GM11168 (cell line): Measurements from ENCODE around the gene SFXN1.

Experiments used
- in situ Hi-C: fragments of 300-500 bp; cut with MboI; formaldehyde crosslinking; loops from one replicate; pipeline ENCODE4 v1.12.0; 2022; ENCODE audit warnings: low sequenced_read_pairs; ENCODE audit not compliant: unreplicated experiment

The SFXN1 gene

DNA sequence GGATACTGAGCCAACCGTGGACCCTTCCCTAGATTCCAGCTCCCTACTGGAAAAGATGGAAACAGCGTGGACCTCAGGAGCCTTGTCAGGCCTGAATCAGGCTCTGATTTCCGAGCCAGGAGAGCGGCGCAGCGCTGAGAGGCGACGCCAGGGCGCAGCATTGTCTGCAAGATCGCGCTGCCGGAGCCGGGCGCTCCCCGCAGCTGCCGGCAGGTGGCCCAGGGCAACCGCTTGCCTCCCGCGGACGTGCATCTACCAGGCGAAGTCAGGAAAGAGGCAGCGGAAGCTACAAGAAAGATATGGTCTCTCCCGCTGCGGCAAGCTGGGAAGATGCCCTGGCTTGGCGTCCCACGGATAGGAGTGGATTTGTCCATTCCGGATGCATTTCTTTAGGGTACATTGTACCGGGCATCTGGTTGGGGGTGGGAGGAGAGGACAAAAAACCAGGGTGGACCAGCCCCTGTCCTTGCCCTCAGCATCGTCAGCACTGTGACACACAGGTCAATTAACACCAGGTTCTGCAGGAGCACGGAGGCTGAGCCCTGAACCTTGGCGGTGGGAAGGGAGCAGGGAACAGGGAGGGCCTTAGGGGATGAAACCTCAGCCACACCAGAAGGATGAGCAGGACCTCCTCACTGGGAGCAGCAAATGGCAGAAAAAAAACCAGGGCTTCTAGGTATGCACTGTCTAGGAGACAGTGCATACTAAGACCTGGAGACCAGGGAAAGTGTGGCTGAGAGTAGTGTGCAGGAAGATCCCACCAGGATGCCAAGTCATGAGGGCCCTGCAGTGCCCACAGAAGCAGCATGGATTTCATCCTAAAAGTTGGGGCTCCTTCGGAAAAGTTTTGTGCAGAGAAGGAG is 55.9 kb downstream of the SFXN1 start:
- in situ Hi-C loops: loop anchor here (10.0 kb wide), 1 partner anchor 170 kb away; no protein-coding TSS in a partner anchor

DNA sequence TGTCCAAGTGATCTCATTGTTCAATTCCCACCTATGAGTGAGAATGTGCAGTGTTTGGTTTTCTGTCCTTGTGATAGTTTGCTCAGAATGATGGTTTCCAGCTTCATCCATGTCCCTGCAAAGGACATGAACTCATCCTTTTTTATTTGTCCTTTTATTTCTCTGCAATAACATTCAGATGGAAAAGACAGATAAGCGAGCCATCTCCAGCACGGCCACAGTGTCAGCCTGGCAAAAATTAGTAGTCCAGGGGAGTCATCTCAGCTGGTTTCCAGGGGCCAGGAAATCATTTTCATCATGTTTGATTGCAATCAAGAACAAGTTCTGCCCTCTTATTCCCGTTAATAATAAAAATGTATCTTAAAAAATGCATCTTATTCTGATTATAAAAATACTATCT is 57.0 kb downstream of the SFXN1 start:
- in situ Hi-C loops: loop anchor here (10.0 kb wide), 1 partner anchor 169 kb away; no protein-coding TSS in a partner anchor

DNA sequence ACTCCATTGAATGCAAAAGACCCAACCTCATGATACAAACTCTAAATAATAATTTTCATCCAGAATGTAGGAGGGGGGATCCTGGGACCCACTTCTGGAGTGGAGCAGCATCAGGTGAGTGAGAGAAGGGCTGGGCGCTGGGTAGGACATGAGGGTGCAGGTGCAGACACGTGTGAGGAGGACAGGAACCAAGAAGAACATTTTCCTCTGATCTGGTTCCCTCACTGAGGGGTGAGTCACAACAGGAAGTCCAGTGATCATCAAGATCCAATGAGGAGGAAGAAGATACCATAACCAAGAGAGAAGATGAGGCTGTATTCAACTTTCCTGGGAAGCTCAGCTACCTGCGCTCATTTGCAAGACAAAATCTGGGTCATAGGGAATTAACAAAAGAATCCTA is 57.4 kb downstream of the SFXN1 start:
- in situ Hi-C loops: loop anchor here (10.0 kb wide), 1 partner anchor 169 kb away; no protein-coding TSS in a partner anchor

DNA sequence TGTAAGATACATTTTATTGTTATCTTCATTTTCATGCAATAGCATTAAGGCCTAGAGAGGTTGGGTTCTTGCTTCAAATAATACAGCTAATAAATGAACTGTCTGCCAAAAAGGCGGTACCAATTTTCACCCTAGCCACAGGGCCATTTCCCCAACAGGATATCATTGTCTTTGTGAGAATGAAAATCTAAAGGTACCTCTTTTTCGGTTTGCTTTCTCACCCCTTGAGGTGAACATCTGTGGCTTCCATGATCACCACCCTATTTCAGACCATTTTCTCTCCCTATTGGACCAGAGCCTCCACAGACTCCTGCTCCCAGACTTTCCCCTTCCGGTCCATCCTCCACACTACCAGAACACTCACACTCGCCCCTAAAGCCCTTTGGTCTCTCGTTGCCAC is 60.2 kb downstream of the SFXN1 start:
- in situ Hi-C loops: loop anchor here (10.0 kb wide), 1 partner anchor 166 kb away; no protein-coding TSS in a partner anchor

DNA sequence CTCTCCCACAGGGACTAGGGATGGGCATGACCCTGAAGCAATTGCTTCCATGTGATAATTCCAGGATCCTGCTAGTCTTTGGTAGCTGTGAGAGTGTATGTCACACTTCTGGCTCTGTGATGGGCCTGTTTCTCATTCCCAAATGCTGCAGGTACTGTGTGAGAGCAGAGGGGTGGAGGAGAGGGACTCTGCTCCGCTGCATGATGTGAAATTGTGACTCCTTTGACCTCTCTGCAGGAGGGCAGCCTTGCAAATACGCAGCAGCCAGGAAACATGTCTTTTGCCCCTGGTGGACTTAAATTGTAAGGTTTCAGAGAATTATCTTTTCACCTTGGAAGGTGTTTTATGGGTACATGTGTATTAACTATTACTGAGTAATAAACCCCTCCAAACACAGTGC is 61.6 kb downstream of the SFXN1 start:
- in situ Hi-C loops: loop anchor here (10.0 kb wide), 1 partner anchor 165 kb away; no protein-coding TSS in a partner anchor

DNA sequence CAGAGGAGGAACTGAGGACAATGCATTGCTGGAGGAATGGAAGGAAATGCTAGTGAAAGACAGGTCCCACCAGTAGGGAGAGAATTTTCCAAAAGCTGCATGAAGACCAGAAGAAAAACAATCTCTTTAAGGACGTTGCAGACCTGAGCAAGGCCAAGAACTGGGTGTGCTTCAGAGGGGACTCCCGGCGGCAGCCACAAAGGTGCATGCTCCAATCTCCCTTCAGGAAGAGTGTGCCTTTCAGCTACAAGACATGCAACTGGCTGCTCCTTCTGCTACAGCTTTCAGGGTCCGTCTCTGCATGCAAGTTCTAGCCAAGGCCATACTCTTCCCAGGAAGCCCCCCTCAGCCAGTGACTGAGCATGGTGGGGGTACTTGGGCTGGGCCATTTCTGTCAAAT is 62.9 kb downstream of the SFXN1 start:
- in situ Hi-C loops: no loop called here

DNA sequence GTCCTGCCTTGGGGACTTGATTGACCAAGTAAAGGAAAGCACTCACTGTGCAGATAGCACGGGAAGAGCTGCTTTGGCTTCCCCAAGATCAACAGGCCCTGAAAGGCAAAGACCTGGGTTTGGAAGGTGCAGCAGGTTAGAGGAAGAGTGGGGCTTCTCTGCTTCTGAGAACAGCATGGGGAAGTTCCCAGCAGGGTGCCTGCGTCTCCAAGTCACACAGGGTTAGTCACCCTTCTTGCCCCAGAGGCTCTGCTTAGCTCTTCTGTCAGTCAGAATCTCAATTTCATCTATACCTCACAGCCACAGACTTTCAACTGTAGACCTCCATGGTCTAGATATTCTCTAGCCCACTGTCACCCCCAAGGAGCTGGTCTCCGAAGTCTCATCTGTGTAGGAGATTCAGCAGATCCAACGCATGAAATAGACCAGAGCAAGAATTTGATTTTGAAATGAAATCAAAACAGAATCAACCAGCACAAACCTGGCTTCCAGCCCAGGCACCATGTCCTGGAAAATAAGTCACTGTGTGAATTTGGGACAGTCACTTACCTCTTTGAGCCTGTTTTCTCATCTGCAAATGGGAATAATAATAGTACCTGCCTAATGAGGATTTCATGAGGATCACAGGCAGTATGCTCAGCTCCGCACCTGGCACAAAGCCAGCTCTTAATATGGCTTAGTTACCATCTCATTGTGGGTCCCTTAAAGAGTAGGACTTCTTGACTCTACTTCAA is 64.0 kb downstream of the SFXN1 start:
- in situ Hi-C loops: no loop called here

DNA sequence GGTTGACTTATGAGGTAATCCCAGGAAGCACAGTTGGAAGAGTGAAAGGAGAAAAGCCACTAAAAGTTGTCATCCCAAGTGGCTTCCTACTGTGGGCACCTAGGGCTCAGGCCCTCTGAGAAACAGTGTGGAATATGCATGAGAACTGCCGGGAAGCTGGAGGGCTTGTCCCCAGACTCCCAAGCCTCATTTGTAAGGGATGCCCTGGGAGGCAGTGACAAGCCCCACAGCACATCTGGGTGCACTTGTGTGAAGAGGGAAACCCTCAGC is 64.5 kb downstream of the SFXN1 start:
- in situ Hi-C loops: no loop called here

DNA sequence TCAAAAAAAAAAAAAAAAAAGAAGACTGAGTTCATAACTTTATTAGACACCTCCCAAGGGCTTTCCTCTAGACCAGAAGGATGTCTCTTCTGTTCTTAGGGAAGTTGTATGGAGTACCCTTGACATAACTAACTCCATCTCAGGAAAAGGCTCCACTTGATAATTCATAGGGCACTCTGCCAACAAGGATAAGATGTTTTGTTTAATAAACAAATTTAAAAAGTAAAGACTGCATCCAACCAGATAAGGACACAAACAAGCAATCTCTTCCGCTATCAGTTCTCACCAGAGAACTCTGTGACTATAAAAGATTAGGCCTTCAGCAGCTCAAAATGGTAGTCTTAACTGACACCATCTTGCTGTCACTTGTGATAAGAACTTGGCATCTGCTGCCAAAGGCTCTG is 65.8 kb downstream of the SFXN1 start:
- in situ Hi-C loops: no loop called here

DNA sequence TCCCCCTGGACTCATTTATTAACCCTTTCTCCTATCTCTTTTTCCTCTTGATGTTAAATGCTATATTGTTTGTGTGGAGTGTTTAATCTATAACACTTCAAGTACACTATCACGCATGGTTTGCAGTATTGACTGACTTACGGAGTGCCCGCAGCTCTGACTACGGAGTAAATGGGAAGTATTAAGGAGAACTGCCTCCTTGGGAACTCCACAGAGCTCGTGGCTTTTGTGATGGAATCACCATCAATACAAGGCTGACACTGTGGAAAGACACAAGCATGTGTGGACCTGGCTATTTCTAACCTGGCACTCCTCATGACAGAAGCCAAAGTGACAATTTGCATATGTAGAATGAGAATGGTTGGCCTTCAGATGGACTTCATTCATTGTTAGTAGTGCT is 66.2 kb downstream of the SFXN1 start:
- in situ Hi-C loops: no loop called here

DNA sequence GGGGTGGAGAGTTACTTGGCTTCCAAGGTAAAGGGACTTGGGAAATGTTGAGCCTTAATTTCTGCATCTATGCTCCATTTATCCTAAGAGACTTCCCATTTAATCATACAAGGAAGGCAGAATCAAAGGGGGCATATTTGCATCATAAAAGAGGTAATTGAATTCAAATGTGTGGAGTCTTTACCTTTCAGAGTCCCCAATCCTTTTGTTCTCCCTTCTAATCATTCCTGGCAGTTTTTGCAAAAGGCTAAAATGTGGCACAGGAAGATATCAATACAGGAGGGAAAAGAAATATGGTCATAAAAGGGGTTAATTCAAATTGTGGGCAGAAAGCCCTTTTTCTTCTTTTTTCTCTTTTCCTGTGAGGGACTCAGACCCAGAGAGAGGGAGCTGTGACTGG is 69.5 kb downstream of the SFXN1 start:
- in situ Hi-C loops: no loop called here

DNA sequence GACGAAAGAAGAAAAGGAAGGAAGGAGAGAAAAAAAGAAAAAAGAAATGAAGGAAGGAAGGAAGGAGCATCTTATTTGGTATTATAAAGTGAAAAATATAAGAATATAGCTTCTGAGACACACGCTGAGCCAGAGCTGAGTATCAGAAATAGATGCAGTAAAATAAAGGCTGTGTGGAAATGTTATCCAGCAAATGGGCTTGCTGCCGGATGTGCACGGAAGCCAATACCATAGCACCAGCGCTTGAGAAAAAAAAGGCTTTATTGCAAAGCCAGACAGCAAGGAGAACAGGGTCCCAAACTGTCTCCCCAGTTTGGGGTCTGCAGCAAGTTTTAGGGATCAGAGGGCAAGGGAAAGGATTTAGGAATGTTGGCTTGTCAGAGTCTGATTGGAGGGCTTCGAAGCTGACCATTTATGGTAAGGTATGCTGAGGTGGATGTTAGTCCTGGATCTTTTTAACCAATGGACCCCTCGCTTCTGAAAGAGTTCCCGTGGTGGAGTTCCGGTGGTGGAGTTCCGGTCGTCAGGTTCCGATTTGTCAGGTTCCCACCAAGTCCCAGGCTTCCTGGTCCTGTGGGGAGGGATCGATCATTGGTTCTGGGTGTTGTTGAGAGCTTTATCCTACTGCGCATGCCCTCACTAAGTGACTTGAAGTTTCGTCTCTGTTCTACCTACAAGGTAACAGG is 70.4 kb downstream of the SFXN1 start:
- in situ Hi-C loops: no loop called here

DNA sequence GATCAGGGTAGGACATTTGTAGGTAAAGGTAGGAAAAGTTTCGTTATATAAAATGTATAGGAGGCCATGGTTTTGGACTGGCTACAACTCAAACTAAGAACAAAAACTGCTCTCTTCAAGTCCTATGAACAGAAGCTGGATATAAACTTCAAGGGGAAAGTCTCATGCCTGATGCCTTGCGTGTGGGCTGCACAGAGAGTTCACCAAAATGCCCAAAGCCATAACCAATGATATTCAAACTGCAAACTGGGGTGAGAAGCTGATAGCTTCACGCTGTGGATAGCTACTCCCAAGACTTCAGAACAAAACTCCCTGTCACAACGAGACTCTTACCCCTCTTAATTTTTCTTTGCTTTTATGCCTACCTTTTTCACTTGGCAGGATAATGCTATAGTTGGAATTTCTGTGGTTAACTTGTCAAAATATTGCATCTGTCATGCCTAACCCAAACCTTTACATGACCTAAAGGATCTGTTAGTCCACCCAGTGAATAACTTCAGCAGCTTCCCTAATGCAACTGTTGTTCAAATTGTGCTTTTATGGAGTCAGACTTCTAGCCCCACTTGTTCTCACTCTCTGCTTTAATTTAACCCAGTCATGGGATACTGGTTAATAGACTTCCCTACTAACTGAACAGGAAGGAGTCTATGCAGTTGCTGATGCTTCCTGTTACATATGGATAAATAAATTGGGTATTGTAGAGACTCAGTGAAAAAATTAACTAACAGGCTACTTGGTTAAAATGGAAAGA is 71.9 kb downstream of the SFXN1 start:
- in situ Hi-C loops: no loop called here

DNA sequence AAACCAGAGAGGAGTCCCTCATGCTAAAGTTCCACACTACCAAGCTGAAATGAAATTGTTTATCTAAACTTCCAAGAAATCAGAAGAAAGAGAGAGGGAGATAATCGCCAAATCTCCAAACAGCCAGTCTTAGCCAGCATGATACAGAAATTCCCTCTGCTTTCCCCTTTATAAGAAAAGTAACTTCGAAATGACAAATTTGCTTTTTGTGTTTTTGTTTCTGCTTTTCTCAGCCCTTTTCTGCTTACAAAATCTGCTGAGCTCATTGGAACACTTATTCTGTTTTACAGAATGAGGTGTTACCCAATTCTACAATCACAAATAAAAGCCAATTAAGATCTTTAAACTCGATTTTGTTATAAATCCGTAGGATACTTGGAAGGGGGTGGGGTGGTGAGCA is 72.9 kb downstream of the SFXN1 start:
- in situ Hi-C loops: no loop called here

DNA sequence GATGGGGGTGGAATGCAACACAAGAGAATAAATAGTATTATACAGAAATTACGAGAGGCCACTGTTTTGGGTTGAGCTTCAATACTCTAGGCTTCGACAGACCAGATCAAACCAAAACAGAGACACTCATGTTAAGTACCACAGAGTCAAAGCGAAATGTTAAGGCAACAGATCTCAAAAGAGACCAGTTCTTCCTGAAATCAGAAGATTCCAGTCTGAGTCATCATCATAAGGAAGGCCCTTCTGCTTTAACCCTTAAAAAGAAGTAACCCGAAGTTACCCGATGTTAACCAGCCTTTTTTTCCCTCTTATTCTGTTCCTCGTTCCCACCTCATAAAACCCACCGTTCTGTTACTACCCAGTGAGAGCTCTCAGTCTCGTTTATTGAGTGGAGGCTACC is 75.9 kb downstream of the SFXN1 start:
- in situ Hi-C loops: no loop called here

DNA sequence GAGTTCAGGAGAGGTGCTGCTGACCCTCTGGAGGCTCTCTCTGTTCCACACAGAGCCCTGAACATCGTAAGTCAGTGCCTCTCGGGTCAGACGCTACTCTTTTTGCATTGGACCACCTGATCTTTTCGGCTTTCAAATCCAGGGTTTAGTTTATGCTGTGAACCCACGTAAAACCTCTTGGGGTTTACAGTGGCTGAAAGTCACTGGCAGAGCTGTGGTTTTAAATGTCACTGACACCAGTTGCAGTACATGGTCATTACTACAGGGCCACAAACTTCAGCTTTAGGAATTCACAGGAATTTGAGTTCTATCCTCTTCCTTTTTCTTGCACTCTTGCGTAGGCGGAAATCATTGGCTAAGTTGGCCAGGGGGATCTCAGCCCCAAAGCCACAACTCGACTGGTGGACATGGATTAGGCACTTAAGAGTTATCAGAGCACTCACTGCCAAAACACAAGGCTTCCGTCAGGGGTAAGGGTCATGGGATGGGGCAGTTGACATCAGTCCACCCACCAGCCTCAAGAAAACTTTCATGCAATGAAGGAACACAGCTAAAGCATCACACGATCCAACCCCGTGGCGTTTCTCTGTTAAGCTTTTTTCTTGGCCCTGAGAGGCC is 76.9 kb downstream of the SFXN1 start:
- in situ Hi-C loops: no loop called here

DNA sequence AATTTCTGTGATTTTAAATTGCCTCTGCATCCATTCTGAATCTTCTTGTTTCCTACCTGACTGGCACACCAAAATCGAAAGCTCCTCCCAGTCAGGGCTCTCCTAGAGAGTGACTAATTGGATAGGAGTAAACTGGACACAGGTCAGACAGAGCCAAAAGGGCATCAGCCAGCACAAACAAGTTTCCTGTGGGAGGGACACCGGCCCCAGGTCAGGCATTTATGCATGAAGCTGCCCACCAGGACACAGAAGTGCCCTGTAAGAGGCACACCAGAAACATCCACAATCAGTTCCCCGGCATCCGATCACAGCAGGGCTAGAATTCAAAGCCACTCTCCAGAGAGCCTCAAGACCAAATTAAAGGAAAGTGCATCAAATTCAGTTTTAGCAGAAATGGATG is 78.4 kb downstream of the SFXN1 start:
- in situ Hi-C loops: no loop called here

DNA sequence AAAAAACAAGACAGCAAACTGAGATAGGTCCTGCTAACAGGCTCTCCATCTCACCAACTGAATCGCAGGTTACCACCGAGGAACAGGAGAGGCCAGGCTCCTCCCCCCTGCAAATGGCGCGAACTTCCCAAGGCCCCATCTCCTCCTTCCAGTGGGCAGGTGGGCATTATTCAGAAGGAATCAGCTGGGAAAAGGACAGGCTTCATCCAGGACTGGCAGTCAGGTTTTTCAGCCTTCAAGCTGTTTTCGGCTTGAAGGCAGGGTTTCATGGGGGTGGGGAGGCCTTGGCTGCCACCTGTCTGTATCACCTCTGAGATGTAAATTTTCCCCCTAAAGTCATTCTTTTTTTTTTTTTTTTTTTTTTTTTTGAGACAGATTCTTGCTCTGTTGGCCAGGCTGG is 79.4 kb downstream of the SFXN1 start:
- in situ Hi-C loops: no loop called here

DNA sequence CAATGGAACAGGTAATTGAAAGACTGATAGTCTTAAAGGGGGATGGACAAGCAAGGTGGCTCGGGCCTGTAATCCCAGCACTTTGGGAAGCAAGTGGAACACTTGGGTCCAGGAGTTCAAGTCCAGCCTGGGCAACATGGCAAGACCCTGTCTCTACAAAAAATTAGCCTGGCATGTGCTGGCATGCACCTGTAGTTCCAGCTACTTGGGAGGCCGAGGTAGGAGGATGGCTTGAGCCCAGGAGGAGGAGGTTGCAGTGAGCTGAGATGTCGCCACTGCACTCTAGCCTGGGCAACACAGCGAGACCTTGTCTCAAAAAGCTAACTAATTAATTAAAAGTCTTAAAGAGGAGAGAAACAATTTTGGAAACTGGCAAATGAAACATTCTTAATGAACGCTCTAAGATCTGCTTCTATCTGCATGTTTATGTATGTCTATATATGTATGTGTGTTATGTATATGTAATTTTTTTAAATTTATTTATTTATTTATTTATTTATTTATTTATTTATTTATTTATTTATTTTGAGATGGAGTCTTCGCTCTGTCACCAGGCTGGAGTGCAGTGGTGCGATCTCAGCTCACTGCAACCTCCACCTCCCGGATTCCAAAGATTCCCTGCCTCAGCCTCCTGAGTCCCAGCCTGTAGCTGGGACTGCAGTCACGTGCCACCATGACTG is 80.6 kb downstream of the SFXN1 start:
- in situ Hi-C loops: no loop called here
